ENCODE results near the gene ZNF460. TPM values are rescaled to one million over a fixed set of nuclear protein-coding genes. Genes with fewer than 3 reads are reported as not detected.

The ZNF460 gene
- total and polyA plus RNA-seq, 2 donors (not counting 1 experiment from before 2014, with no cell fraction given): 8.4 to 90.5 TPM

DNA sequence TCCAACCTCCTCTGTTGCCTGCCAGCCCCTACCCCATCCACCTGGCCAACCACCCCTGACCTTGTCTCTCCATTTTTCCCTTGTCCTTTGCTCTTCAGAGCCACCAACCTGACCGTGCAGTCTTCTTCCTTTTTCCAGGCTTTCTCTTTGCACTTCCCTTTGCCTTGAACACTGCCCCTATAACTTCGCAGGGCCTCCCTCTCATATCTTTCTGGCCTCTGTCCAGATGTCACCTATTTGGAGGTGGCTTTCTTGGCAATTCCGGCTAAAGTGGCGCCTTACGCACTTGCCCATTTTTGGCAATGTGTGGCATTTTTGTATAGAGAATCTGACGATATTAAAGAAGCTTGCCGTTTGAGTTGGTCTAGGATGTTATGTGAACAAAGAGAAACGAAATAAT is 40.8 kb downstream of the ZNF460 start:
- H3K27ac Mint-ChIP-seq: peak overlapping the region; percentile 96
- DNase-seq (no peak), ATAC-seq (ENCODE audit: low read depth) (no peak)
- Histone ChIP-seq H3K79me2 (ENCODE audit: control insufficient read depth, insufficient read depth, low read length) (peaks cover 34% of the 10 kb centered on the region), H3K4me1 (ENCODE audit: control insufficient read depth in 2 of 2, insufficient read depth in 2 of 2, low read length in 2 of 2) (peaks cover 19 to 23% of the 10 kb centered on the region in 2 donors), H2AFZ (ENCODE audit: insufficient read depth, low read depth, low read length, poor library complexity, severe bottlenecking) (peak overlapping the region; percentile 93), H3K9ac (ENCODE audit: low read length) (peak overlapping the region; percentile 99), H3K9me3 (ENCODE audit: control extremely low read depth in 1 of 3, control insufficient read depth in 2 of 3, insufficient read depth in 1 of 3, low read length in 2 of 3) (peaks cover 0 to 11% (median 2%) of the 10 kb centered on the region in 3 donors), H3K4me2 (replicated peaks; ENCODE audit: low read depth, low read length, poor library complexity, severe bottlenecking) (peak overlapping the region; percentile 96), H3K4me3 (ENCODE audit: control extremely low read depth in 1 of 5, extremely low read depth in 1 of 5, insufficient read depth in 1 of 5, low read depth in 2 of 5, low read length in 4 of 5) (peak overlapping the region in 4 of 5 experiments; percentile 79 to 95 (median 89)), H3K27ac (ENCODE audit: low read length in 2 of 2) (peak overlapping the region in 1 of 2 donors; percentile 89), H3K27me3 (replicated peaks in 1 of 4; ENCODE audit: control extremely low read depth in 1 of 4, control insufficient read depth in 3 of 4, insufficient read depth in 4 of 4, low read length in 3 of 4) (peaks cover 0 to 21% (median 11%) of the 10 kb centered on the region in 4 experiments), H3K36me3 (replicated peaks in 1 of 2; ENCODE audit: control extremely low read depth in 1 of 2, control insufficient read depth in 1 of 2, extremely low read depth in 1 of 2, insufficient read depth in 2 of 2, low read length in 1 of 2) (peaks cover 3 to 27% of the 10 kb centered on the region in 2 experiments), H4K20me1 (ENCODE audit: control insufficient read depth, insufficient read depth, low read length, poor library complexity, severe bottlenecking) (no peaks in the 10 kb centered on the region)
- peaks cover 3% of the 10 kb centered on the region for H3K9me3 Mint-ChIP-seq (ENCODE audit: insufficient read depth)
- H3K27me3 Mint-ChIP-seq: peaks cover 17% of the 10 kb centered on the region
- 67% methylated on average over 7 of the region's 8 CpGs for WGBS (ENCODE audit: insufficient coverage)
- ChIA-PET POLR2A (no interaction called here), CTCF (no interaction called here)
- TF ChIP-seq, protein P1, sequence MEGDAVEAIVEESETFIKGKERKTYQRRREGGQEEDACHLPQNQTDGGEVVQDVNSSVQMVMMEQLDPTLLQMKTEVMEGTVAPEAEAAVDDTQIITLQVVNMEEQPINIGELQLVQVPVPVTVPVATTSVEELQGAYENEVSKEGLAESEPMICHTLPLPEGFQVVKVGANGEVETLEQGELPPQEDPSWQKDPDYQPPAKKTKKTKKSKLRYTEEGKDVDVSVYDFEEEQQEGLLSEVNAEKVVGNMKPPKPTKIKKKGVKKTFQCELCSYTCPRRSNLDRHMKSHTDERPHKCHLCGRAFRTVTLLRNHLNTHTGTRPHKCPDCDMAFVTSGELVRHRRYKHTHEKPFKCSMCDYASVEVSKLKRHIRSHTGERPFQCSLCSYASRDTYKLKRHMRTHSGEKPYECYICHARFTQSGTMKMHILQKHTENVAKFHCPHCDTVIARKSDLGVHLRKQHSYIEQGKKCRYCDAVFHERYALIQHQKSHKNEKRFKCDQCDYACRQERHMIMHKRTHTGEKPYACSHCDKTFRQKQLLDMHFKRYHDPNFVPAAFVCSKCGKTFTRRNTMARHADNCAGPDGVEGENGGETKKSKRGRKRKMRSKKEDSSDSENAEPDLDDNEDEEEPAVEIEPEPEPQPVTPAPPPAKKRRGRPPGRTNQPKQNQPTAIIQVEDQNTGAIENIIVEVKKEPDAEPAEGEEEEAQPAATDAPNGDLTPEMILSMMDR (IDR thresholded peaks at IDR 0.05): no peak
- no peak for TF ChIP-seq EZH2 (IDR thresholded peaks at IDR 0.05; ENCODE audit: borderline replicate concordance, insufficient read depth, low read depth, low read length, poor library complexity, severe bottlenecking)
- H3K4me3 Mint-ChIP-seq: peak overlapping the region; percentile 93
- peaks cover 32% of the 10 kb centered on the region for H3K4me1 Mint-ChIP-seq
- intact Hi-C loops (cut with micrococcal nuclease): no loop called here

- peaks cover 3% of the 10 kb centered on the region for H3K9me3 Mint-ChIP-seq (ENCODE audit: insufficient read depth)
Observed at GRCh38 chr19:57321751-57322150, 41.5 kb downstream of the ZNF460 start.

More at GRCh38 chr19:57321751-57322150, 41.5 kb downstream of the ZNF460 start:
- H3K9ac ChIP-seq (ENCODE audit: low read length): no peak overlapping the region
- H3K27me3 Mint-ChIP-seq: peaks cover 11% of the 10 kb centered on the region
- peak overlapping the region; percentile 96 for H3K4me2 ChIP-seq (replicated peaks; ENCODE audit: low read depth, low read length, poor library complexity, severe bottlenecking)
- peaks cover 3 to 33% of the 10 kb centered on the region in 2 experiments for H3K36me3 ChIP-seq (replicated peaks in 1 of 2; ENCODE audit: control extremely low read depth in 1 of 2, control insufficient read depth in 1 of 2, extremely low read depth in 1 of 2, insufficient read depth in 2 of 2, low read length in 1 of 2)
- H3K27me3 ChIP-seq (replicated peaks in 1 of 4; ENCODE audit: control extremely low read depth in 1 of 4, control insufficient read depth in 3 of 4, insufficient read depth in 4 of 4, low read length in 3 of 4): peaks cover 0 to 18% (median 11%) of the 10 kb centered on the region in 4 experiments
- DNase-seq (no peak), ATAC-seq (ENCODE audit: low read depth) (no peak)
- peak overlapping the region; percentile 93 for H3K4me3 Mint-ChIP-seq
- no peak overlapping the region for H2AFZ ChIP-seq (ENCODE audit: insufficient read depth, low read depth, low read length, poor library complexity, severe bottlenecking)
- H3K9me3 ChIP-seq (ENCODE audit: control extremely low read depth in 1 of 3, control insufficient read depth in 2 of 3, insufficient read depth in 1 of 3, low read length in 2 of 3): peaks cover 0 to 16% (median 2%) of the 10 kb centered on the region in 3 donors
- no peak overlapping the region for H3K27ac ChIP-seq (ENCODE audit: low read length in 2 of 2)
- peaks cover 35% of the 10 kb centered on the region for H3K4me1 Mint-ChIP-seq
- no peak for TF ChIP-seq EZH2 (IDR thresholded peaks at IDR 0.05; ENCODE audit: borderline replicate concordance, insufficient read depth, low read depth, low read length, poor library complexity, severe bottlenecking)
- TF ChIP-seq, protein P1 (IDR thresholded peaks at IDR 0.05): no peak
- H3K79me2 ChIP-seq (ENCODE audit: control insufficient read depth, insufficient read depth, low read length): peaks cover 34% of the 10 kb centered on the region
- no peak overlapping the region for H3K4me3 ChIP-seq (ENCODE audit: control extremely low read depth in 1 of 5, extremely low read depth in 1 of 5, insufficient read depth in 1 of 5, low read depth in 2 of 5, low read length in 4 of 5)
- 0% methylated on average over 2 of the region's 3 CpGs for WGBS (ENCODE audit: insufficient coverage)
- ChIA-PET CTCF (no interaction called here), POLR2A (no interaction called here)
- intact Hi-C loops (cut with micrococcal nuclease): no loop called here
- H4K20me1 ChIP-seq (ENCODE audit: control insufficient read depth, insufficient read depth, low read length, poor library complexity, severe bottlenecking): no peaks in the 10 kb centered on the region
- H3K27ac Mint-ChIP-seq: peak overlapping the region; percentile 15
- H3K4me1 ChIP-seq (ENCODE audit: control insufficient read depth in 2 of 2, insufficient read depth in 2 of 2, low read length in 2 of 2): peaks cover 19 to 28% of the 10 kb centered on the region in 2 donors
